ENCODE data around the gene ASB16.

DNA sequence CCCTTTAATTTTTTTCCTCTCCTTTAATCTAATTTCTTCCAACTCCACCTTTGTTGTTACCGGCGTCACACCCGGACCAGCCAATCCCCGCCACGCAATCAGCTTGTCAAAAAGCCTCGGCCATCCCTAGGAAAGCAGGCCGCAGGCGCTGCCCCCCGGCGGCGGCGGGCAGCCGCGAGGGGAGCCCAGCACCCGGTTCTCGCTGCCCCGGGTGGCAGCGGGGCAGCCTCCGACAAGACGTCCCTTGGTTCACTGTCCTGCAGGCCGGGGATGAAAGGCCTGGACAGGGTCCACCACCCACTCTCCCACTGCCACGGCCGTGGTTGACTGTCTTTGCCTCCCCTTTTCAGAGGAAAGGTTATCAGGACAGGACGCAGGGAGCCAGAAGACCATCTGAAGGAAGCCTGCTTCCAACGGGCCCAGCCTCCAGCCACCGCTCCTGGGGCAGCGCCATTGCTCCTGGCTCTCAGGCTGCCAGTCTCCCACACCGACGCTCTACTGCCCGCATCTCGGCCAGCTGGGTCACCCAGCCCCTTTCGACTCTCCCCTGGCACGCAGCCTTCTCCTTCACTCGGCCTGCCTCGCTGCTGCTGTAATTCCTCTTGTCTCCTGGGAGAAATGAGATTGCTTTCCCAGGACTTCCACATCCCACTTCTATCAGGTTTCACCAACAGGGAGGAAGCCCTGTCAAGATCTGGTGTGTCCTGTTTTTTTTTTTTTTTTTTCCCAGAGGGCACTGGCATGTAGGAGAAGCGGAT is 51.8 kb downstream of the ASB16 start:
- no peak for TF ChIP-seq CTCF (IDR thresholded peaks at IDR 0.05)
- no peak for TF ChIP-seq EZH2 (IDR thresholded peaks at IDR 0.05; ENCODE audit: borderline replicate concordance, insufficient read depth, low read depth, low read length, poor library complexity, severe bottlenecking)

Measured in B cell (primary cell).